HEK293T (cell line): ENCODE measurements around the gene VARS2.
"Not testable (repeated sequence)": the region's sequence is repeated elsewhere in the genome, so short reads cannot be mapped to it uniquely, and the experiment has no call there.

Source experiments
- CTCF ChIA-PET: fragments of 350-600 bp; formaldehyde crosslinking; extraction: SDS; loops from one replicate; lab custom pipeline; 2021; ENCODE audit warnings: antibody characterized with exemption, inconsistent platforms; lab: Yijun Ruan, JAX
- POLR2A ChIA-PET: fragments of 350-600 bp; formaldehyde crosslinking; extraction: SDS; loops from one replicate; lab custom pipeline; 2020; ENCODE audit warnings: antibody characterized with exemption, inconsistent platforms; lab: Yijun Ruan, JAX
- DNase-seq: peaks from one replicate; pipeline ENCODE4 v3.0.0; 2012; ENCODE audit warnings: mixed read lengths; ENCODE audit errors: extremely low spot score
- ARNT ChIP-seq: fragments of 450-650 bp; IDR thresholded peaks from 2 replicates; pipeline ENCODE4 v1.6.1; 2017; ENCODE audit warnings: mild to moderate bottlenecking
- BHLHE40 ChIP-seq: fragments of 450-650 bp; IDR thresholded peaks from 2 replicates; pipeline ENCODE4 v1.6.1; 2016; ENCODE audit warnings: mild to moderate bottlenecking, moderate library complexity, borderline replicate concordance
- CTBP1 ChIP-seq: fragments of 450-650 bp; IDR thresholded peaks from 2 replicates; pipeline ENCODE4 v1.6.1; 2016; ENCODE audit warnings: borderline replicate concordance
- ELF4 ChIP-seq: fragments of 450-650 bp; IDR thresholded peaks from 2 replicates; pipeline ENCODE4 v1.6.1; 2017; ENCODE audit warnings: antibody characterized with exemption
- FOXA1 ChIP-seq: fragments of 450-650 bp; IDR thresholded peaks from 2 replicates; pipeline ENCODE4 v1.6.1; 2016; ENCODE audit warnings: mild to moderate bottlenecking
- FOXK2 ChIP-seq: fragments of 450-650 bp; IDR thresholded peaks from 2 replicates; pipeline ENCODE4 v1.6.1; 2016; ENCODE audit warnings: mild to moderate bottlenecking
- FOXM1 ChIP-seq: fragments of 450-650 bp; IDR thresholded peaks from 2 replicates; pipeline ENCODE4 v1.6.1; 2017; ENCODE audit warnings: mild to moderate bottlenecking, borderline replicate concordance
- HDGF ChIP-seq: fragments of 450-650 bp; IDR thresholded peaks from 2 replicates; pipeline ENCODE4 v1.6.1; 2017; ENCODE audit warnings: antibody characterized with exemption, borderline replicate concordance
- L3MBTL2 ChIP-seq: fragments of 450-650 bp; conservative IDR thresholded peaks from 2 replicates; pipeline ENCODE4 v1.6.1; 2016; ENCODE audit warnings: mild to moderate bottlenecking
- LEF1 ChIP-seq: fragments of 450-650 bp; IDR thresholded peaks from 2 replicates; pipeline ENCODE4 v1.6.1; 2017; ENCODE audit warnings: mild to moderate bottlenecking, borderline replicate concordance
- NFRKB ChIP-seq: fragments of 450-650 bp; IDR thresholded peaks from 2 replicates; pipeline ENCODE4 v1.6.1; 2016; ENCODE audit warnings: mild to moderate bottlenecking, moderate library complexity
- SP1 ChIP-seq: fragments of 450-650 bp; IDR thresholded peaks from 2 replicates; pipeline ENCODE4 v1.6.1; 2017
- SUZ12 ChIP-seq: fragments of 450-650 bp; IDR thresholded peaks from 2 replicates; pipeline ENCODE4 v1.6.1; 2016; ENCODE audit warnings: mild to moderate bottlenecking
- TARDBP ChIP-seq: fragments of 450-650 bp; IDR thresholded peaks from 2 replicates; pipeline ENCODE4 v1.6.1; 2016
- ZNF384 ChIP-seq: fragments of 450-650 bp; IDR thresholded peaks from 2 replicates; pipeline ENCODE4 v1.6.1; 2016
- TF ChIP-seq, protein P1 (sequence below): fragments of 450-650 bp; IDR thresholded peaks from 2 replicates; pipeline ENCODE4 v1.6.1; 2016

Gene VARS2

GRCh38 chr6:30901436-30901835 lies 12.6 kb upstream of the VARS2 start:
- POLR2A ChIA-PET, result interaction anchor here (0.6 kb wide), 1 partner anchor 55 kb away, joined by 3 read pairs; no protein-coding TSS in a partner anchor
- CTCF ChIA-PET, result no interaction called here
- DNase-seq, result no peak
- TF ChIP-seq L3MBTL2 (no peak), ARNT (no peak), FOXK2 (no peak), HDGF (no peak), BHLHE40 (no peak), LEF1 (no peak), FOXA1 (no peak), ZNF384 (no peak), SP1 (no peak), TARDBP (no peak), SUZ12 (no peak), CTBP1 (no peak)

GRCh38 chr6:30902196-30902595 lies 11.8 kb upstream of the VARS2 start:
- CTCF ChIA-PET, POLR2A ChIA-PET, DNase-seq: not testable (repeated sequence)

- ChIA-PET POLR2A (no interaction called here), CTCF (no interaction called here)
- no peak for DNase-seq
- TF ChIP-seq ZNF384, result no peak
- no peak for TF ChIP-seq FOXK2
- TF ChIP-seq, protein P1, sequence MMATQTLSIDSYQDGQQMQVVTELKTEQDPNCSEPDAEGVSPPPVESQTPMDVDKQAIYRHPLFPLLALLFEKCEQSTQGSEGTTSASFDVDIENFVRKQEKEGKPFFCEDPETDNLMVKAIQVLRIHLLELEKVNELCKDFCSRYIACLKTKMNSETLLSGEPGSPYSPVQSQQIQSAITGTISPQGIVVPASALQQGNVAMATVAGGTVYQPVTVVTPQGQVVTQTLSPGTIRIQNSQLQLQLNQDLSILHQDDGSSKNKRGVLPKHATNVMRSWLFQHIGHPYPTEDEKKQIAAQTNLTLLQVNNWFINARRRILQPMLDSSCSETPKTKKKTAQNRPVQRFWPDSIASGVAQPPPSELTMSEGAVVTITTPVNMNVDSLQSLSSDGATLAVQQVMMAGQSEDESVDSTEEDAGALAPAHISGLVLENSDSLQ, result no peak
- no peak for TF ChIP-seq NFRKB
- TF ChIP-seq L3MBTL2, result no peak
- no peak for TF ChIP-seq CTBP1
- no peak for TF ChIP-seq FOXA1
Observed at GRCh38 chr6:30902709-30903108, 11.3 kb upstream of the VARS2 start.

GRCh38 chr6:30903236-30903635 lies 10.8 kb upstream of the VARS2 start:
- ChIA-PET POLR2A (interaction anchor here (1.1 to 1.9 kb wide), 2 partner anchors 11 to 19 kb away, joined by 4 to 6 read pairs; partner anchors contain the start of genes DDR1 and VARS2), CTCF (no interaction called here)
- TF ChIP-seq HDGF (no peak), SUZ12 (no peak), ARNT (no peak), SP1 (no peak), CTBP1 (no peak), NFRKB (no peak), FOXK2 (no peak), ZNF384 (no peak), TARDBP (no peak), BHLHE40 (no peak), ELF4 (no peak), L3MBTL2 (no peak)
- TF ChIP-seq, protein P1, result no peak
- DNase-seq, result no peak

DNA sequence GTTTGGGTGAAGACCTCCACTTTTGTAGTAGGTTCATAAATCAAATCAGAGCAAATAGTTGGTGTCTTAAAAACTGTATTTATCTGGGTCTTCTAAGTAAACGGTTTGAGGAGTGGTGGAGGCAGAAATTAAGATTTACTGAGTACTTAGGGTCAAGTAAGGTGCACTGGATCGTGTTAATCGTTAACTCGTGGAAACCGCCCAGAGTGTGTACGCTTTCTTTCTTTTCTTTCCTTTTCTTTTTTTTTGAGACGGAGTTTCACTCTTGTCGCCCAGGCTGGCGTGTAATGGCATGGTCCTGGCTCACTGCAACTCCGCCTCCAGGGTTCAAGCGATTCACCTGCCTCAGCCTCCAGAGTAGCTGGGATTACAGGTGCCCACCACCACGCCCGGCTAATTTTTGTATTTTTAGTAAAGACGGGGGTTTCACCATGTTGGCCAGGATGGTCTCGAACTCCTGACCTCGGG lies 6.7 kb upstream of the VARS2 start:
- DNase-seq, result not testable (repeated sequence)
- ChIA-PET CTCF (interaction anchor here (0.6 kb wide), 1 partner anchor 110 kb away, joined by 3 read pairs; no protein-coding TSS in a partner anchor), POLR2A (interaction anchor here (0.6 to 1.5 kb wide), 9 partner anchors 9 to 177 kb away, joined by 3 to 9 read pairs (median 4); partner anchors contain the start of gene DDR1)

- peak; percentile 91 for DNase-seq
- TF ChIP-seq SUZ12 (peak; percentile 95), ELF4 (peak; percentile 88), CTBP1 (peak; percentile 68; the same call in 1 of the 2 replicates), LEF1 (no peak), L3MBTL2 (peak; percentile 64)
- POLR2A ChIA-PET, result interaction anchor here (0.6 to 1.5 kb wide), 9 partner anchors 9 to 177 kb away, joined by 3 to 9 read pairs (median 4); partner anchors contain the start of gene DDR1
- CTCF ChIA-PET, result interaction anchor here (0.6 kb wide), 1 partner anchor 109 kb away, joined by 3 read pairs; no protein-coding TSS in a partner anchor
Observed at GRCh38 chr6:30907758-30908591, 6.1 kb upstream of the VARS2 start, which contains the start of gene GTF2H4. TSS of gene GTF2H4 (plus strand) at chr6:30908207.

DNA sequence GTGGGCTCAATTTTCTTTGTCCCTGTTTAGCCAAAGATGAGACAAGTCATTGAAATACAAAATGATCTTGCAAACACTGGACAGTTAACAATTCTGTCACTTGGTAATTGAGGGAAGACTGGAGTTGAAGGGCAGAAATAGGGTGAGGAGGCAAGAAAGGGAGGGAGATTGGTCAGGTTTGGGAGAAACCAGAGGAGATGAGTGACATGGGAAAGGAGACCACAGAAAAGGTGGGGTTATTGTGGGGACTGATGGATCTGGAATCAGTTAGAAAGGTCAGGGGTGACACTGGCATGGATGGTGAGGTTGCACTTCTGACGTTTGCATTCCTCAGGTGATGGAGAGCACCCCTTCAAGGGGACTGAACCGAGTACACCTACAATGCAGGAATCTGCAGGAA lies 5.3 kb upstream of the VARS2 start:
- no peak for DNase-seq
- POLR2A ChIA-PET, result no interaction called here
- TF ChIP-seq FOXA1 (no peak), SP1 (no peak), HDGF (no peak), BHLHE40 (no peak), TARDBP (no peak), FOXK2 (no peak), ELF4 (no peak), CTBP1 (no peak), FOXM1 (no peak), NFRKB (no peak), L3MBTL2 (no peak), LEF1 (no peak), ZNF384 (no peak), SUZ12 (no peak), ARNT (no peak)
- TF ChIP-seq, protein P1, result no peak
- CTCF ChIA-PET, result no interaction called here

DNA sequence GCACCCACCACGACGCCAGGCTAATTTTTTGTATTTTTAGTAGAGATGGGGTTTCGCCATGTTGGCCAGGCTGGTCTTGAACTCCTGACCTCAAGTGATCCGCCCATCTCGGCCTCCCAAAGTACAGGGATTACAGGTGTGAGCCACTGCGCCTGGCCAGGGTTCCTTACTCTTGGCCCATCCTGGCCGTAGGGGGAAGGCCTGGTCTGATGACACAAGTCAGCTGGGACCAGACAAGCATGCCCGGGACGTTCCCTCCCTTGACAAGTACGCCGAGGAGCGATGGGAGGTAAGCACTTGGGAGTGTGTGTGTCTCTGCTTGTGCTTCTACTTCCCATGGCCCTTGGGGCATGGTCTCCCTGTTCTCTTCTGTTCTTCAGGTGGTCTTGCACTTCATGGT lies 3.6 kb upstream of the VARS2 start:
- POLR2A ChIA-PET, DNase-seq, CTCF ChIA-PET: not testable (repeated sequence)
